ENCODE measurements around the gene KLHL29. TPM values are rescaled to one million over a fixed set of nuclear protein-coding genes. Genes with fewer than 3 reads are reported as not detected.

The KLHL29 gene
- total RNA-seq, 1 experiment from 2014 or later: 2.4 TPM

- Histone ChIP-seq H2BK12ac (ENCODE audit: insufficient read length, low read depth, low read length) (no peak overlapping the region), H2BK120ac (ENCODE audit: low read depth, low read length, poor library complexity, severe bottlenecking) (no peak overlapping the region), H2BK20ac (ENCODE audit: low read depth, low read length, poor library complexity, severe bottlenecking) (no peak overlapping the region), H3K18ac (ENCODE audit: insufficient read length, low read depth, low read length) (no peak overlapping the region), H2AFZ (ENCODE audit: low read length) (no peak overlapping the region), H3T11ph (ENCODE audit: low read length) (no peak overlapping the region), H3K27ac (ENCODE audit: insufficient read length, low read depth, low read length) (no peak overlapping the region), H3K4ac (ENCODE audit: low read depth, low read length) (no peak overlapping the region), H3K56ac (ENCODE audit: insufficient read length, low read depth, low read length) (no peak overlapping the region), H3K23ac (ENCODE audit: insufficient read length, low read depth, low read length) (no peak overlapping the region), H3K14ac (ENCODE audit: insufficient read depth, low read length) (no peak overlapping the region), H3K23me2 (ENCODE audit: insufficient read length, low read depth, low read length, poor library complexity, severe bottlenecking) (no peaks in the 10 kb centered on the region), H2BK5ac (ENCODE audit: insufficient read length, low read length) (no peak overlapping the region), H3K4me1 (ENCODE audit: insufficient read depth, low read length) (peaks cover 3% of the 10 kb centered on the region; the same call in 1 of the 2 replicates), H3K9ac (ENCODE audit: extremely low read depth, insufficient read length, low read length) (no peak overlapping the region), H2AK5ac (ENCODE audit: insufficient read length, low read length) (no peak overlapping the region), H4K91ac (ENCODE audit: insufficient read length, low read depth, low read length) (no peak overlapping the region), H4K20me1 (ENCODE audit: control insufficient read depth, insufficient read depth, insufficient read length) (no peaks in the 10 kb centered on the region), H3K79me2 (ENCODE audit: insufficient read depth, low read length) (no peaks in the 10 kb centered on the region), H3K9me3 (ENCODE audit: control insufficient read depth, low read depth, low read length) (no peaks in the 10 kb centered on the region), H3K4me2 (ENCODE audit: insufficient read depth, insufficient read length, low read length) (no peak overlapping the region), H4K5ac (ENCODE audit: insufficient read length, low read depth, low read length) (no peak overlapping the region), H3K27me3 (ENCODE audit: insufficient read depth, low read length) (no peaks in the 10 kb centered on the region), H2BK15ac (ENCODE audit: low read depth, low read length) (no peak overlapping the region), H3K79me1 (ENCODE audit: insufficient read depth, low read depth, low read length, poor library complexity, severe bottlenecking) (no peaks in the 10 kb centered on the region), H4K8ac (replicated peaks; ENCODE audit: insufficient read length, low read depth, low read length) (no peak overlapping the region)
- Mint-ChIP-seq H3K27ac (no peak overlapping the region; a peak in 2 of 7 replicates), H3K4me1 (peaks cover 36 to 37% of the 10 kb centered on the region in 2 experiments), H3K27me3 (ENCODE audit: low read depth) (peaks cover 2% of the 10 kb centered on the region; the same call in 1 of the 2 replicates), H3K36me3 (ENCODE audit: insufficient read depth in 1 of 3, low read depth in 3 of 3) (no peaks in the 10 kb centered on the region), H3K9me3 (no peaks in the 10 kb centered on the region), H3K4me3 (no peak overlapping the region; a peak in 1 of 5 replicates)
- DNase-seq: no peak
- WGBS (ENCODE audit: extremely low coverage, insufficient read length, low lambda C conversion rate): no CpG with 5 or more reads among the region's 6 CpGs
- TF ChIP-seq CTCF (conservative IDR thresholded peaks at IDR 0.05): no peak
These were observed 112.6 kb downstream of the KLHL29 start for GRCh38 chr2:23497536-23497935.
